Osteoblast (primary cell): ENCODE data around the gene EHF. TPM values are rescaled to one million over a fixed set of nuclear protein-coding genes. Genes with fewer than 3 reads are reported as not detected.

Experiments
- DNase-seq: peaks from one replicate; pipeline ENCODE4 v3.0.0; 2011; ENCODE audit warnings: low spot score, mixed read lengths; ENCODE audit not compliant: insufficient read length; ENCODE audit errors: missing footprints
- H2AFZ ChIP-seq: 2 replicates; pipeline ENCODE4 v1.6.0; 2011; ENCODE audit warnings: mild to moderate bottlenecking, low read length
- H3K27ac ChIP-seq: 2 replicates; pipeline ENCODE4 v1.5.1; 2011; ENCODE audit warnings: mild to moderate bottlenecking, low read depth, low read length, moderate library complexity
- H3K27me3 ChIP-seq: 2 replicates; pipeline ENCODE4 v1.6.0; 2012; ENCODE audit warnings: mild to moderate bottlenecking, control low read depth, inconsistent platforms, low read length, moderate library complexity; ENCODE audit not compliant: insufficient read depth
- H3K36me3 ChIP-seq: 2 replicates; pipeline ENCODE4 v1.5.1; 2011; ENCODE audit warnings: mild to moderate bottlenecking, low read length, control low read depth, moderate library complexity; ENCODE audit not compliant: insufficient read depth
- H3K4me1 ChIP-seq: 2 replicates; pipeline ENCODE4 v1.5.1; 2011; ENCODE audit warnings: mild to moderate bottlenecking, low read length, control low read depth, moderate library complexity; ENCODE audit not compliant: insufficient read depth
- H3K4me2 ChIP-seq: 2 replicates; pipeline ENCODE4 v1.6.0; 2011; ENCODE audit warnings: mild to moderate bottlenecking, low read length; ENCODE audit not compliant: insufficient read depth
- H3K4me3 ChIP-seq: fragments of 200-600 bp; sonication (generic); 3 replicates; pipeline ENCODE4 v1.5.1; 2012; ENCODE audit warnings: mild to moderate bottlenecking, low read length, inconsistent platforms; ENCODE audit not compliant: insufficient read depth
- H3K79me2 ChIP-seq: 2 replicates; pipeline ENCODE4 v1.6.0; 2012; ENCODE audit warnings: mild to moderate bottlenecking, low read length, control low read depth, inconsistent platforms; ENCODE audit not compliant: insufficient read depth
- H3K9me3 ChIP-seq: 2 replicates; pipeline ENCODE4 v1.5.1; 2011; ENCODE audit warnings: low read depth, low read length, control low read depth
- H4K20me1 ChIP-seq: 2 replicates; pipeline ENCODE4 v1.6.0; 2012; ENCODE audit warnings: mild to moderate bottlenecking, low read length, control low read depth; ENCODE audit not compliant: insufficient read depth
- total RNA-seq: library from RNA; depleted of rRNA; stranded (reverse); fragments of >200 nt; gene quantifications from 2 replicates; pipeline ENCODE4 v1.2.3, GENCODE V29; 2012
- TF ChIP-seq, protein P1 (sequence below): IDR thresholded peaks from 2 replicates; pipeline ENCODE4 v1.5.1; 2011; ENCODE audit warnings: mild to moderate bottlenecking, low read depth, low read length, moderate library complexity; ENCODE audit errors: extremely low read depth

EHF gene
- total RNA-seq, 1 donor, result not detected

DNA sequence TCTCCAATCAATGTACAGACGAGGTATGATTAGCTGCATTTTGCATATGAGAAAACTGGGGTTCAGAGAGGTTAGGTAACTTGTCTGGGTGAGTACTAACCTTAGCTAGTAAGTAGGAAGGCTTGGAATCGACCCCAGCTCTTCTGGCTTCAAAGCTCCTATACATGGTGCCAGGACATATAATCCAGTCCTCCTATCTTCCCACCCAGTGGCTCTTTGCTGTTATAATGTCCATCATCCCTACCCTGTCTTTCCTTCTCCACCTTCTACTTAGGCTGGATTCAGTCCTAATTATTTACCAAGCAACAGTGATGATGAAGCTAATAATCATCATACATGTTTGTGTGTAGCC, 20.0 kb downstream of the EHF start:
- no peak overlapping the region for H3K4me2 ChIP-seq
- no peaks in the 10 kb centered on the region for H3K9me3 ChIP-seq
- H3K79me2 ChIP-seq, result no peaks in the 10 kb centered on the region
- H3K4me1 ChIP-seq, result peaks cover 20% of the 10 kb centered on the region
- no peak overlapping the region for H2AFZ ChIP-seq
- H4K20me1 ChIP-seq, result no peaks in the 10 kb centered on the region
- TF ChIP-seq, protein P1, sequence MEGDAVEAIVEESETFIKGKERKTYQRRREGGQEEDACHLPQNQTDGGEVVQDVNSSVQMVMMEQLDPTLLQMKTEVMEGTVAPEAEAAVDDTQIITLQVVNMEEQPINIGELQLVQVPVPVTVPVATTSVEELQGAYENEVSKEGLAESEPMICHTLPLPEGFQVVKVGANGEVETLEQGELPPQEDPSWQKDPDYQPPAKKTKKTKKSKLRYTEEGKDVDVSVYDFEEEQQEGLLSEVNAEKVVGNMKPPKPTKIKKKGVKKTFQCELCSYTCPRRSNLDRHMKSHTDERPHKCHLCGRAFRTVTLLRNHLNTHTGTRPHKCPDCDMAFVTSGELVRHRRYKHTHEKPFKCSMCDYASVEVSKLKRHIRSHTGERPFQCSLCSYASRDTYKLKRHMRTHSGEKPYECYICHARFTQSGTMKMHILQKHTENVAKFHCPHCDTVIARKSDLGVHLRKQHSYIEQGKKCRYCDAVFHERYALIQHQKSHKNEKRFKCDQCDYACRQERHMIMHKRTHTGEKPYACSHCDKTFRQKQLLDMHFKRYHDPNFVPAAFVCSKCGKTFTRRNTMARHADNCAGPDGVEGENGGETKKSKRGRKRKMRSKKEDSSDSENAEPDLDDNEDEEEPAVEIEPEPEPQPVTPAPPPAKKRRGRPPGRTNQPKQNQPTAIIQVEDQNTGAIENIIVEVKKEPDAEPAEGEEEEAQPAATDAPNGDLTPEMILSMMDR, result no peak
- no peaks in the 10 kb centered on the region for H3K36me3 ChIP-seq
- no peak overlapping the region for H3K27ac ChIP-seq
- no peak for DNase-seq
- H3K4me3 ChIP-seq, result no peak overlapping the region
- H3K27me3 ChIP-seq, result no peaks in the 10 kb centered on the region

DNA sequence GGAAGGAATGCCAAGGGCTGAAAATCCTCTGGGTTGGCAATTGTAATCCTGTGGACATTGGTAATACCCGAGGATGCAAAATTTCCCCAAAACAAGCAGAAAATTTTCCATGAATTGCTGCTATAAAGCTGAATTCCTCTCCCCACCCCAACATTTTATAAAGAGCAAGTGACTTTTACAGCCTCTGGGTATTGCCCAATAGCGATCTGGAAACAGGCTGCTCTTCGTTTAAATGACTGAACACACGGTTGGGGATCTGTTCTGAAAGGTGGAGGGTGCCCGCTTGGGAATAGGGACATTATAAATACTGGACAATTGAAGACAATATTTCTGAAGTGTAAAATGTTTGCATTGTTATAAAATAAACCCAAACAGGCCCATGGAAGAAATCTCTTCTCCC, 20.6 kb downstream of the EHF start:
- TF ChIP-seq, protein P1, result no peak
- peaks cover 20% of the 10 kb centered on the region for H3K4me1 ChIP-seq
- no peak overlapping the region for H3K27ac ChIP-seq
- no peaks in the 10 kb centered on the region for H4K20me1 ChIP-seq
- no peak overlapping the region for H3K4me3 ChIP-seq
- no peak overlapping the region for H2AFZ ChIP-seq
- no peaks in the 10 kb centered on the region for H3K79me2 ChIP-seq
- no peaks in the 10 kb centered on the region for H3K36me3 ChIP-seq
- DNase-seq, result no peak
- H3K4me2 ChIP-seq, result no peak overlapping the region
- no peaks in the 10 kb centered on the region for H3K9me3 ChIP-seq
- H3K27me3 ChIP-seq, result no peaks in the 10 kb centered on the region

DNA sequence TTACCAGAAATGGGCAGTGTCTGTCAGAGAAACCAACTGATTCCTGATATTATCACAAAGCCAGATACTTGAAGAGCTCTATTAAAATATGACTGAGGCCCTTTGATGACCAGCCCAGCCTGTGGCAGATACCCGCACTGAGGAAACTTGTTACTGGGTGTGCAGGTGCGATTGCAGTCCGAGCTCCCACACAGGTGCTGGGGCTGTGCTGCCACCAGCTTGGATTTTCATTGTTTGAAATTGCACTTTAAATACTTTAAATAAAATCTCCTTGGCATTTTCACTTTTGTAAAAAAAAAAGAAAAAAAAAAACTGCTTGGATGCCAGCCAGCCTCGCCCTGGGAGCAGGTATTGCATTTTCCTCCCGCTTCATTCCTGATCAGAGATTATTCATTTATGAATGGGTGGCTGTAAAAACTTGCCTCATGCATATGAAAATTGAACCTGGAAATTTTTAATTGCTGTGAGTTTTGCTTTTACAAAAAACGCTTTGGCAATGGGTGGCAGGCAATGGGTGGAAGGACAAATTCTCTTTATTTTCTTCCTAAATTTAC, 21.2 kb downstream of the EHF start:
- H3K27me3 ChIP-seq, result no peaks in the 10 kb centered on the region
- TF ChIP-seq, protein P1, result no peak
- no peak overlapping the region for H3K4me2 ChIP-seq
- H3K9me3 ChIP-seq, result no peaks in the 10 kb centered on the region
- no peaks in the 10 kb centered on the region for H3K79me2 ChIP-seq
- no peaks in the 10 kb centered on the region for H3K36me3 ChIP-seq
- no peak for DNase-seq
- no peaks in the 10 kb centered on the region for H4K20me1 ChIP-seq
- H3K4me1 ChIP-seq, result peaks cover 20% of the 10 kb centered on the region
- no peak overlapping the region for H3K4me3 ChIP-seq
- no peak overlapping the region for H3K27ac ChIP-seq
- H2AFZ ChIP-seq, result no peak overlapping the region

DNA sequence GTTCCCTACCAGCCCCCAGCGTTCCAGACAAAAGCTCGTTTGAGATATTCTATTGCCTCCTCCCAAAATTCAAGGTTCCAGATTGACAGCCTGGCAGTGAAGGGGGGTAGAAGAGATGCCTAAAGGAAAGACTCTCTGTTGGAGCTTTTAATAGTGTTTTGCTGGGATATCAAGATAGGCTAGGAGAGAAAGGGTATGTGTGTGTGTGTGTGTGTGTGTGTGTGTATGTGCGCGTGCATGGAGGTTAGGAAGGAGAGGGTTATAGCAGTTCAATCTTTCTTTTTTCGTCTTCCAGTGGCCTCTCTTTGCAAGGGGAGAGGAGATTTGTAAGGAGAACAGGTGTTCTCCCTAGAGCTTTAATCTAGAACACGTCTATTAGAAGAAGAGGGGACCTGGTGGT, 22.0 kb downstream of the EHF start:
- Histone ChIP-seq H3K4me1 (peaks cover 20% of the 10 kb centered on the region), H3K27ac (no peak overlapping the region), H2AFZ (no peak overlapping the region), H3K4me2 (no peak overlapping the region), H3K4me3 (no peak overlapping the region), H3K36me3 (no peaks in the 10 kb centered on the region), H3K79me2 (no peaks in the 10 kb centered on the region), H3K27me3 (no peaks in the 10 kb centered on the region), H3K9me3 (no peaks in the 10 kb centered on the region), H4K20me1 (no peaks in the 10 kb centered on the region)
- TF ChIP-seq, protein P1, result no peak
- no peak for DNase-seq
